Activated CD8-positive, alpha-beta memory T cell treated with anti-CD3 and anti-CD28 coated beads for 1 hour (primary cell): ENCODE measurements around the gene DPM2.

ENCODE experiments used
- DNase-seq, 2 donors: peaks; one replicate each; pipeline ENCODE4 v3.0.0-alpha.2; 2020; ENCODE audit warnings: low read depth in 1 of 2; ENCODE audit errors: extremely low read depth in 1 of 2

Gene DPM2

DNA sequence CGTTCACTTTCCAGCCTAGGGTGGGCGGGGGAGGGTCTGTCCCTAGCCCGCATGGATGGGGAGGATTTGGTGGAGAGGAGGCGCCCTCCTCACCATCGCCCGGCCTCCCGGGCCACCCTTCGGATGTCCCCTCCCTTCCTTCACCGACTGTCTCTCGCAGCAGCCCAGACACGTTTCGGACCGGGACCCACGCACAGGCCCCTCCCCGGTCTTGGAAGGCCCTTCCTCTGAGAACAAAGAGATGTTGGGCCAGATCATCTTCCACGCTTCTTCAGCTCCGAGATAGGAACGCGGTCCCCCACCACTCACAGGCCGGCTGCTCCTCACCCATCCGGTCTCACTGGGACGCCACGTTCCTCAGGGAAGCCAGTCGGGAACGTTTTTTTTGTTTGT lies 640 bp upstream of the DPM2 start:
- DNase-seq, result no peak

GRCh38 chr9:127937056-127937387 lies 632 bp downstream of the DPM2 start:
- no peak for DNase-seq

- no peak for DNase-seq
Measured at GRCh38 chr9:127936347-127936852, 1.3 kb downstream of the DPM2 start.

GRCh38 chr9:127935765-127936221 lies 1.9 kb downstream of the DPM2 start:
- DNase-seq, result no peak

DNA sequence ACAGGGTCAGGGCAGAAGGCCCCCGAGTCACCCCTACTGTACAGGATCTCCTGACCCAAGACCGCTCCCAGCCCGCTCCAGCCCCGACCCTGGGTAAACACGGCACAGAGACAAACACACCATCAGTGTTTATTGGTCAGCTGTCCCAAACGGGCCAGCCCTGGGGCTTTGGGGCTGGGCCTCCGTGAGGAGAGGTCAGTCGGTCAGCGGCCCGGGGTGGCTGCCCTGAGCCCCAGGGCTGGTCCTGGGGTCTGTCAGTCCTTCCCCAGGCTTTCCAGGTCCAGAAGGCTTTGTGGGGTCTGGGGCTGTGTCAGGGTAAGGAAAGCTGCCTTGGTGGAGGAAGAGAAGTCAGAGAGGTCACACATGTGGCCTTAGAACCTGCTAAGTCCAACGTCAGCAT lies 2.7 kb downstream of the DPM2 start:
- no peak for DNase-seq

DNA sequence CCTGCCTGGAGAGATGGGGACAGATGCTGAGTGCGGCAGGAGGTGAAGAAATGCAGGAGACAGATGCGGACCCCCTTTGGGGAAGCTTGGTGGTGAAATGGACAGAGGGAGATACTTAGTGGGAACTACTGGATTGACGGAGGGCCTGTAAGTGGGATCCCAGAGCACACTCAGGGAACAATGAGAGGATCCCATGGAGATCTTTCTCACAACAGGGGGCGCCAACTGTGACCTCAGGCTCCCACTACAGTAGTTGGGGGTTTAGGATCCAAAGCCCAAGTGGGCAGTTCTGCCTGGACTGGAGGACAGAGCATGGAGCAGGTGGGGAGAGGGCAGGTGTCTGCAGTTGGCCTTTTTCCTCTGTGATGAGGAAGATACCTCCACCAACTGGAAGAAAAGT lies 3.4 kb downstream of the DPM2 start:
- DNase-seq, result no peak

- no peak for DNase-seq
Measured at GRCh38 chr9:127931092-127931881, 6.4 kb downstream of the DPM2 start.

DNA sequence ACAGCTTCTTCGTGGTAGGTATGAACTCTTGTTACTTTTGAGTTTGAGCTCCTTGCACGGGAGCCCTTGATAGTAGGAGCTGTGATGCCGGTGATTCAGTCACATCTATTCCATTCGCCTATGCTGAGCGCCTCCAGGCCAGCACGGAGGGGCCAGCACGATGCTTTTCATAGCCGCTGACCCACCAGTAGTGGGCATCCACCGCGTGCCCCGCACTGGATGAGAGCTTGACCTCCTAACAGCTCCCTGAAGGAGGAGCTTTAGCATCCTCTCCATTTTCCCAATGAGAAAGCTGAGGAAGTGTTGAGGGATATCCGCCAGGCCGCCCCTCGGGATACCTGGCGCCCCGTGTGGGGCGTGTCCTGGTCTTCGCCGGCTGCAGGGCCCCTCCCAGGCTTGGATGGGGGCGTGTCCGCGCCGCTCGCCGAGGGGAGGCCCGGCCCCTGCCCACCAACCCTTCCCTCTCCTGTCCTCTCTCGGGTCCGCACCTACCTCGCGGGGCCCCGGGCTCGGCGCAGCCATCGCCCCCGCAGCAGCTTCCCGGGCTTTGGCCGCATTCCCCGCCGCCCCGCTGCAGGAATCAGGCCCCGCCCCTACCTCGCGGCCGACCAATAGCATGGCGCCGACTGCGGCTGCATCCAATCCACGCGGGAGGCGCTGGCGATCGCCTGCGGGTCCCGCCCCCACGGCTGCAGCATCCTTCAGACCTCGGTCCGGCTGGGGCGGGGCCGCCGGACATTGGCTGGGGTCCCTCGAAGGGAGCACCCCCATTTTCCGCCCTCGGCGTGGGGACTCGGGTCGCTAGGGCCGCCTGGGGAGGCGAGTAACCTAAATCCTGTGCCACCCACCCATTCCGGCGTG lies 7.2 kb downstream of the DPM2 start, which contains the start of gene PIP5KL1:
TSS of gene PIP5KL1 (minus strand) at position 547 of the 861 bp plus-strand sequence. CDS start at position 522, 25 bp downstream.
- DNase-seq, result peak in 1 of 2 donors; percentile 61

DNA sequence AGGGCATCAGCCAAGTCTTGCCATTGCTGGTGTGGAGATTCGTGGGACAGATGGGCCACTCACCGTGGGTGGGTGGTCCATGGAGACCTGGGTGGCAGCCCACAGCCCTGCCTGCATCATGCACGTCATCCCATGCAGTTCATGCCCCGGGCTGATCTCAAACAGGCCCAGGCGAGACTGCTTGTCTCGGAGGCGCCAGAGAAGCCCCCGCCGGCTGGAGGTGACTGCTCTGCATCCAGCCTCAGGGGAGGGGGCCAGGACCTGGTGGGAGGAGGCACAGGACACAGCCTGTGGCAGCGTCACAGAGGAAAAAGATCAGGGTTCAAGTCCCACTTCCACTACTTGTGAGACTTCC lies 8.1 kb downstream of the DPM2 start:
- DNase-seq, result no peak

DNA sequence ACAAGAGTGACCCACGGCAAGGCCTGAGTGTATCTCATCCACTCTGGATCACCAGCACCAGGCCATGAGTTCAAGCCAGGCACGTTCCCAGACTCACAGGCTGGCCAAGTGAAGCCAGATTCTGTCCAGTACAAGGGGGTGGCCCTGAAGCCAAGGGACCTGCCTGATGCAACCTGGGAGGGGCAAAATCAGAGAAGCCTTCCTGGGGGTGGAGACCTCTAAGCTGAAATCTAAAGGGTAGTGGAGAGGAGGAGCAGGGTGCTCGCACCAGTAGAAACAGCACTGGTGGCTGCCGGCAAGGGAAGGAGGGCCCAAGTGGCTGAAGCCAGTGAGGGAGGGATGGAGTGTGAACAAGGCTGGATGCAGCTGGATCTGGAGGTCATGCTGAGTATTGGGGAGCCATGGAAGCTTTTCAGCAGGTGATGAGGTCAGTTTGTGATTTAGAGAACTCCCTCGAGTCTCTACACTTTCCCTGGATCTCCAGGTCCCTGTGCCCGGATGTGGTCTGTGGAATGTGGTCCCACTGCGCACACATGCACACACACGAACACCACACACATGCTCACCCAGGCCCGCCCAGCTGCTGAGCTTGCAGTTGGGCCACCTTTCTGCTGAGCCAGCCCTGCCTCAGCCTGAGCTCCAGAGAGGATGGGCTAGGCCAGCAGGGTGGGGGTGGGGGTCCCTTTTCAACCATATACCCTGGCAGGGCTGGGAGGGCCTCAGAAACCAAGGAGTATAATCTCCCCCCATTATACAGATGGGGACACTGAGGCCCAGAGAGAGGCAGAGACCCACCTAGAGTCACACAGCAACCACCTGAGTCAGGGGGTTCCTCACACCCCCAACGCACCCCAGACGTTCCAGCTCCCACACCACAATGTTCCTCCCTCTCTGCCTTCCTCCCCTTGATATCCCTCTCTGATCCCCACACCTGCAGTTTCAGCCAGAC lies 8.7 kb downstream of the DPM2 start:
- DNase-seq, result no peak

DNA sequence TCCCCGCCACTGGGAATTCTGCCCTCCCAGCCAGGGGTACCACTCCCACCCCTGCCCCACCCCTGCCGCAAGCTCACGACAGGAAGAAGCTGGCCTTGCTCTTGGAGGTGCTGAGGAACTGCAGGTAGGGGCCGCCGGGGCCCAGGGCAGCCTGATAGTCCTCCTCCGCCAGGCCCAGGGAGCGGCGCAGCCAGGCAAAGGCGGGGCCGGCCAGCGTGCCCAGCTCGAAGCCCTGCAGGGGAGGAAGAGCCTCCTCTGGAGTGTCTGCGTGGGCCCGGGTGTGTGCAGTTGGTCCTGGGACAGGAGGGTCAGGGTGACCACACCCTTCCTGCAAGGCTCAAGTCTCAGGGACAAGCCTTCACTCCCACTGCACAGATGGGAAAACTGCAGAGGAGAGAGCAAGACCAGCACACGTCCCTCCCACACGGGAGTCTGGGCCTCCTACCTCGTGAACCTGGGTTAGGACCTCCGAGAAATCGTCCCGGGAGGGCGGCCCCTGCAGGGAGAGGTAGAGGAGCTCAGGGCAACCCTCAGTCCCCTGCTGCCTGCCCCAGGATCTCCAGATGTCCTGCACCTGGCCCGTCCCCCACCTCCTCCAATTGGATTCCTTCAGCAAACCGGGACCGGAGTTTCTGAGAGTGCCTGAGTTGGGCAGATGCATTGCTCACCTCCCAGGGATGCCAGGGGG lies 9.5 kb downstream of the DPM2 start:
- DNase-seq, result no peak

GRCh38 chr9:127927201-127927987 lies 10.3 kb downstream of the DPM2 start:
- peak; percentile 57 to 67 for DNase-seq

GRCh38 chr9:127926906-127927200 lies 10.8 kb downstream of the DPM2 start:
- DNase-seq, result no peak

DNA sequence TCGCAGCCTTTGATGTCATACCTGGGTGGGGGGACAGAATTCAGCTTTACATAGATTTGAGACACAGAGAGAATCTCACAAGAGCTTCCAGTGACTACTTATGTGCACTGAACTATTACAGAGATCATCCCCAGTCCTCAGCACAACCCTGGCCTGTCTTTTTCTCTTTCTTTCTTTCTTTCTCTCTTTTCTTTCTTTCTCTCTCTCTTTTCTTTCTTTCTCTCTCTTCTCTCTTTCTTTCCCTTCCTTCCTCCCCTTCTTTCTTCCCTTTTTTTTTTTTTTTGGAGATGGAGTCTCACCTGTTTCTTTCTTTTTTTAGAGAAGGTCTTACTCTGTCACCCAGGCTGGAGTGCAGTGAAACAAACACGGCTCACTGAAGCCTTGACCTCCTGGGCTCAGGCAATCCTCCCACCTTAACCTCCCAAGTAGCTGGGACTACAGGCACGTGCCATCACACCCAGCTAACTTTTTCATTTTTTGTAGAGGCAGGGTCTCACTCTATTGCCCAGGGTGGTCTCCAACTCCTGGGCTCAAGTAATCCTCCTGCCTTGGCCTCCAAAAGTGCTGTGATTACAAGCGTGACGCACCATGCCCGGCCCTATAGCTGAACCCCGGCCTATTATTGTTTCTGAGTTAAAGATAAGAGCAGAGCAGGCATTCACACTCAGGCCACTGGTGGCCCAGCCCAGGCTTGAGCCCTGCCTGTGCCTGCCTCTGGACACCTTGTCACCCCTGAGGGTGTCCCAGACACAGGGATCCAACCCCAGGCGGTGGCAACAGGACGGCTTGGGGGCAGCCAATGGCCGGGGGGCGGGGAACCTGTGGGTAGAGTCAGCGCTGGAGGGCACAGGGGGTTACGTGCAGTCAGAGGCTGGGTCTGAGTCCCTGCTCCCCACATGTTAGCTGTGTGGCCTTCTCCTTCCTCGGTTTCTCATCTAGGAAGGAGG lies 11.4 kb downstream of the DPM2 start:
- DNase-seq, result no peak

GRCh38 chr9:127924736-127925444 lies 12.8 kb downstream of the DPM2 start:
- DNase-seq, result no peak

DNA sequence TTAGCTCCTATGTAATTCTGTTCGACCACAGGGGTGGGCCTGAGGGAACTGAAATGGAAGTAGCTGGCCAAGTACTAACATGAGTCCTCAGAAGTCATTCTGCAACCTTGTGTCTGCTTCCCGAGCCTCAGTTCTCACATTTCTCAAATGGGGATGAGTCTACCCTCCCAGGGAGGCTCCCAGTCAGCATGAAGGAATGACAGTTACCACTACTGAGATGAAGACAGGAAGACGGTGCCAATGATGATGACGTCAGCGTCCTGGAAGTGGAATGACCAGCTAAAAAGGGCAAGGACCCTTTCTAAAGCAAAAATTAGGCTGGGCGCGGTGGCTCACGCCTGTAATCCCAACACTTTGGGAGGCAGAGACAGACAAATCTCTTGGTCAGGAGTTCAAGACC lies 13.9 kb downstream of the DPM2 start:
- no peak for DNase-seq

GRCh38 chr9:127923046-127923445 lies 14.6 kb downstream of the DPM2 start:
- no peak for DNase-seq
